OCI-LY7 (cell line): Measurements from ENCODE around the gene PMF1. TPM values are rescaled to one million over a fixed set of nuclear protein-coding genes. Genes with fewer than 3 reads are reported as not detected.

Experiments used
- BruUV-seq: library from RNA; stranded (reverse); fragments of 400-500 nt; replicated peaks from 2 replicates; lab custom pipeline; 2021; lab: Mats Ljungman, UMichigan
- CTCF ChIA-PET: fragments of 300-600 bp; sonication (Branson Sonifier 250); formaldehyde crosslinking; loops from one replicate; lab custom pipeline; 2022; ENCODE audit warnings: antibody characterized with exemption; ENCODE audit not compliant: unreplicated experiment; lab: Charles Lee
- POLR2A ChIA-PET: fragments of 300-600 bp; sonication (Branson Sonifier 250); formaldehyde crosslinking; loops from one replicate; lab custom pipeline; 2022; ENCODE audit warnings: antibody characterized with exemption; lab: Charles Lee
- DNase-seq: peaks from one replicate; pipeline ENCODE4 v3.0.0-alpha.2; 2015; ENCODE audit warnings: low spot score
- H2AFZ ChIP-seq: fragments of 200-600 bp; sonication (generic), shearing (Covaris generic); 2 replicates; pipeline ENCODE4 v1.6.1; 2014; ENCODE audit warnings: mild to moderate bottlenecking, antibody characterized with exemption, low read length, moderate library complexity
- H3K27ac ChIP-seq: fragments of 200-600 bp; sonication (generic); 2 replicates; pipeline ENCODE4 v1.5.1; 2014; ENCODE audit warnings: mixed run types, low read depth, mild to moderate bottlenecking, moderate library complexity, low read length, inconsistent platforms; ENCODE audit not compliant: poor library complexity, severe bottlenecking
- H3K36me3 ChIP-seq: fragments of 200-600 bp; sonication (generic); 2 replicates; pipeline ENCODE4 v1.6.1; 2014; ENCODE audit warnings: mild to moderate bottlenecking, antibody characterized with exemption, low read length, moderate library complexity, mixed read lengths; ENCODE audit not compliant: insufficient read depth
- H3K4me1 ChIP-seq: fragments of 200-600 bp; sonication (generic); 2 replicates; pipeline ENCODE4 v1.5.1; 2014; ENCODE audit warnings: mild to moderate bottlenecking, low read length; ENCODE audit not compliant: insufficient read depth, poor library complexity, severe bottlenecking
- H3K4me2 ChIP-seq: fragments of 200-600 bp; sonication (generic); 2 replicates; pipeline ENCODE4 v1.6.1; 2014; ENCODE audit warnings: mild to moderate bottlenecking, low read length
- H3K4me3 ChIP-seq: fragments of 200-600 bp; sonication (generic); 2 replicates; pipeline ENCODE4 v1.5.1; 2014; ENCODE audit warnings: mild to moderate bottlenecking, low read depth, low read length; ENCODE audit not compliant: poor library complexity, severe bottlenecking
- H3K79me2 ChIP-seq: fragments of 200-600 bp; sonication (generic); 2 replicates; pipeline ENCODE4 v1.6.1; 2016; ENCODE audit warnings: low read depth, mild to moderate bottlenecking, low read length, moderate library complexity, mixed read lengths; ENCODE audit not compliant: insufficient read depth
- H3K9me2 ChIP-seq: fragments of 200-600 bp; sonication (generic); 2 replicates; pipeline ENCODE4 v1.6.1; 2016; ENCODE audit warnings: mild to moderate bottlenecking, low read length, mixed read lengths; ENCODE audit not compliant: insufficient read depth
- H3K9me3 ChIP-seq: fragments of 200-600 bp; sonication (generic); 2 replicates; pipeline ENCODE4 v1.6.1; 2014; ENCODE audit warnings: mild to moderate bottlenecking, mixed run types, low read length, mixed read lengths
- H4K20me1 ChIP-seq: fragments of 200-600 bp; sonication (generic); 2 replicates; pipeline ENCODE4 v1.6.1; 2014; ENCODE audit warnings: mild to moderate bottlenecking, antibody characterized with exemption, low read length, moderate library complexity, mixed read lengths; ENCODE audit not compliant: insufficient read depth
- EZH2phosphoT487 ChIP-seq: fragments of 200-600 bp; sonication (generic); IDR thresholded peaks from 2 replicates; pipeline ENCODE4 v1.6.1; 2018; ENCODE audit warnings: low read depth, borderline replicate concordance, mild to moderate bottlenecking, mixed run types, antibody characterized with exemption, low read length, moderate library complexity, mixed read lengths
- intact Hi-C: fragments of 100-400 bp; cut with micrococcal nuclease; formaldehyde crosslinking; loops from one replicate; pipeline ENCODE4 v1.10.0; 2022; ENCODE audit not compliant: unreplicated experiment
- total RNA-seq, 2 experiments: library from RNA; depleted of rRNA in 1 of 2; stranded (reverse); fragments of >200 nt in 1 of 2; shearing (Covaris generic) in 1 of 2; gene quantifications; 2 replicates each; pipeline ENCODE4 v1.2.3, GENCODE V29; 2014 to 2022
- TF ChIP-seq, protein P1 (sequence below): fragments of 200-600 bp; sonication (generic); conservative IDR thresholded peaks from 2 replicates; pipeline ENCODE4 v1.5.1; 2014; ENCODE audit warnings: mild to moderate bottlenecking, antibody characterized with exemption, low read length, moderate library complexity, mixed read lengths

Gene PMF1
- total RNA-seq, 2 experiments from 2014 or later: 67.5 to 82.5 TPM

DNA sequence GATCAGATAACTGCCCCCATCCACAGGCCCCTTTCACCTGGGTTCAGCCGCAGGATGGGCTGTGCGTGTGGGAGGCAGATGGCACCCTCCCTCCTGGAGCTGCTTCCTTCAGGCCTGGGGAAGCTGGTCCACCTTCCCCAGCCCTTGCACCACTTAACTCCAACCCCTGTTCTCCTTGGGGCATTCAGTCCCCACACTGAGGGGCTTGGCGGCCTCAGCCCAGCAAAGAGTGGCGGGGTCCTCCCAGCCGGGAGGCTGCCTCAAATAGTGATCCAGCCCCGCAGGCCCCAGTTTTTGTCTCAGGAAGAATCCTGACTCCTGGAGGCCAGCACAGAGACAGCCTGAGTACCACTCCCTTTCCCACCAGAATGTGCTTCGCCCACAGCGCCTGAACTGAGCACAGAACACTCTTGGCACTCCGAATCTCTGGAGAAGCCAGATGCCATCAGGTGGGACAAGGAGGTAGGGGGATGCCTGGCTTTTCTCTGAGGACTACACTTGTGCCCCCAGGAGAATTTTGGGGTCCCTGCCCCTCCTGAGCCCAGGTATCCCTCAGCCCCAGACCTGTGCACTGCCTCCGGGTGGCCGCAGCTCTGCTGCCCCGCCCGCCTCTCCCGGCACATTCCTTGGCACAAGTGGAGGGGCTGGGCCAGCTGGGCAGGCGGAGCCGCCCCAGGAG is 34.1 kb downstream of the PMF1 start:
- DNase-seq: no peak
- no TSS peak for BruUV-seq
- H2AFZ ChIP-seq: no peak overlapping the region
- no peaks in the 10 kb centered on the region for H3K9me3 ChIP-seq
- CTCF ChIA-PET: no interaction called here
- TF ChIP-seq EZH2phosphoT487: no peak
- TF ChIP-seq, protein P1, sequence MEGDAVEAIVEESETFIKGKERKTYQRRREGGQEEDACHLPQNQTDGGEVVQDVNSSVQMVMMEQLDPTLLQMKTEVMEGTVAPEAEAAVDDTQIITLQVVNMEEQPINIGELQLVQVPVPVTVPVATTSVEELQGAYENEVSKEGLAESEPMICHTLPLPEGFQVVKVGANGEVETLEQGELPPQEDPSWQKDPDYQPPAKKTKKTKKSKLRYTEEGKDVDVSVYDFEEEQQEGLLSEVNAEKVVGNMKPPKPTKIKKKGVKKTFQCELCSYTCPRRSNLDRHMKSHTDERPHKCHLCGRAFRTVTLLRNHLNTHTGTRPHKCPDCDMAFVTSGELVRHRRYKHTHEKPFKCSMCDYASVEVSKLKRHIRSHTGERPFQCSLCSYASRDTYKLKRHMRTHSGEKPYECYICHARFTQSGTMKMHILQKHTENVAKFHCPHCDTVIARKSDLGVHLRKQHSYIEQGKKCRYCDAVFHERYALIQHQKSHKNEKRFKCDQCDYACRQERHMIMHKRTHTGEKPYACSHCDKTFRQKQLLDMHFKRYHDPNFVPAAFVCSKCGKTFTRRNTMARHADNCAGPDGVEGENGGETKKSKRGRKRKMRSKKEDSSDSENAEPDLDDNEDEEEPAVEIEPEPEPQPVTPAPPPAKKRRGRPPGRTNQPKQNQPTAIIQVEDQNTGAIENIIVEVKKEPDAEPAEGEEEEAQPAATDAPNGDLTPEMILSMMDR: no peak
- no peak overlapping the region for H3K4me2 ChIP-seq
- H4K20me1 ChIP-seq: no peaks in the 10 kb centered on the region; the same call in 1 of the 2 replicates
- H3K79me2 ChIP-seq: no peaks in the 10 kb centered on the region
- H3K4me3 ChIP-seq: no peak overlapping the region
- no peaks in the 10 kb centered on the region for H3K4me1 ChIP-seq
- POLR2A ChIA-PET: no interaction called here
- H3K36me3 ChIP-seq: peaks cover 36% of the 10 kb centered on the region
- intact Hi-C loops: no loop called here
- H3K9me2 ChIP-seq: no peaks in the 10 kb centered on the region
- no peak overlapping the region for H3K27ac ChIP-seq

DNA sequence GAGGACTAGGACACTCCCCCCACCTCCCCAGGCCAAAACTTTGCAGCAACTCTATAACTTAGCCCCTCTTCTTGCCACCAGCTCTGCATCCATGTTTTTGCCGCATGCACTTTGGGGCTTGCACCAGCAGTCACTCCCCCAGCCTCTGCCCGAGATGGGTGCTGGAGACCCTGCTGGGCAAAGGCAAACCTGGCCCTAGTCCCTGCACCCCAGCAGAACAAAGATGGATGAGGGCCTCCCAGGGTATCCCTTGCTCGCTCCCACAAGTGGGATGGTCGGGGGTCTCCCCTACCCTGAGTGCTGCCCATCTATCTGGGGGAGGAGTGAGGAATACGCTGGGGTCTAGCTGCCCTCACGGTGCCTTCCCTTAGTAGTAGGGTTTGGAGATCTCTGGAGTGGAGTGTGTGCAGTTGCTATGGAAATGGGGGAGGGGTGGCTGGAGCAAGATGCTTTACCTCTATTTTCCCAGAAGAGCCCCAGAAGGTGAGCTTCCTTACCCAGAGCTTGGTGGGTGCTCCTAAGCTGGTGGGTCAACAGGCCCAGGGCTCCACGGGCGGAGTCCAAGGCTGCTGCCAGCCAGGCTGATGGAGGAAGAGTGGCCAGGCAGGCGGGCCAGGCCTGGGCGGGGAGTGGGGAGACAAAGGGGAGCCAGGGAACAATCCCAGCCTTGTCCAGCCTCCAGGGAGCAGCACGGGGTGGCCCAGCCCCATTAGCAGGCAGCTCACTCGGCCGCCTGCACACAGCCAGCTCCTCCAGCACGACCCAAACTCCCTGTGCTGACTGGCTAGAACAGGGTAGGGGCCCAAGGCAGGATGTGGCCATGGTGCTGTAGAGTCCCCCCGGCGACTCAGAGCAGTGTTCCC is 34.9 kb downstream of the PMF1 start, which contains the start of gene PAQR6:
Gene PAQR6, minus strand, starts transcription at position 597 of the 863 bp plus-strand sequence. CDS start 1,325 bp downstream, outside the sequence.
- H3K9me3 ChIP-seq: no peaks in the 10 kb centered on the region
- H2AFZ ChIP-seq: no peak within 1 kb of the TSS
- no peak within 1 kb of the TSS for H3K27ac ChIP-seq
- H3K4me1 ChIP-seq: no peaks in the 10 kb centered on the region
- no TSS peak for BruUV-seq
- no peak for TF ChIP-seq EZH2phosphoT487
- TF ChIP-seq, protein P1: no peak
- DNase-seq: no peak
- no peaks in the 10 kb centered on the region; the same call in 1 of the 2 replicates for H4K20me1 ChIP-seq
- ChIA-PET POLR2A (no interaction called here), CTCF (no interaction called here)
- no peaks in the 10 kb centered on the region for H3K79me2 ChIP-seq
- peaks cover 44% of the 10 kb centered on the region for H3K36me3 ChIP-seq
- H3K4me2 ChIP-seq: no peak within 1 kb of the TSS
- H3K9me2 ChIP-seq: no peaks in the 10 kb centered on the region
- intact Hi-C loops: no loop called here
- H3K4me3 ChIP-seq: no peak within 1 kb of the TSS
